Progenitor cell of endocrine pancreas (in vitro differentiated cells): ENCODE data around the gene MSL1. TPM values are rescaled to one million over a fixed set of nuclear protein-coding genes. Genes with fewer than 3 reads are reported as not detected.

ENCODE experiments used
- DNase-seq: peaks from one replicate; pipeline ENCODE4 v3.0.0; 2021; ENCODE audit warnings: low spot score; ENCODE audit not compliant: unreplicated experiment
- H3K27ac Mint-ChIP-seq: 2 replicates; pipeline ENCODE4 v1.8.0; 2021; ENCODE audit warnings: mild to moderate bottlenecking, moderate library complexity, mixed read lengths
- H3K27me3 Mint-ChIP-seq: 2 replicates; pipeline ENCODE4 v1.8.0; 2021; ENCODE audit warnings: mixed read lengths
- H3K36me3 Mint-ChIP-seq: 2 replicates; pipeline ENCODE4 v1.8.0; 2022; ENCODE audit warnings: mixed read lengths; ENCODE audit not compliant: insufficient read depth
- H3K4me1 Mint-ChIP-seq: 2 replicates; pipeline ENCODE4 v1.8.0; 2021; ENCODE audit warnings: low read depth, mixed read lengths
- H3K4me3 Mint-ChIP-seq: 2 replicates; pipeline ENCODE4 v1.8.0; 2021; ENCODE audit warnings: low read depth, mild to moderate bottlenecking, moderate library complexity, mixed read lengths
- H3K9me3 Mint-ChIP-seq: 2 replicates; pipeline ENCODE4 v1.8.0; 2021; ENCODE audit warnings: low read depth, mixed read lengths
- total RNA-seq: library from RNA; stranded (reverse); gene quantifications from 2 replicates; pipeline ENCODE4 v1.2.1, GENCODE V29; 2021
- TF ChIP-seq, protein P1 (sequence below): fragments of 200-600 bp; sonication (generic); IDR thresholded peaks from one replicate; pipeline ENCODE4 v1.5.0; 2021; ENCODE audit warnings: antibody characterized with exemption, mild to moderate bottlenecking; ENCODE audit not compliant: unreplicated experiment

Gene MSL1
- total RNA-seq, 1 donor from 2014 or later = 143 TPM

- no peaks in the 10 kb centered on the region for H3K4me1 Mint-ChIP-seq
- no peak for DNase-seq
- TF ChIP-seq, protein P1, sequence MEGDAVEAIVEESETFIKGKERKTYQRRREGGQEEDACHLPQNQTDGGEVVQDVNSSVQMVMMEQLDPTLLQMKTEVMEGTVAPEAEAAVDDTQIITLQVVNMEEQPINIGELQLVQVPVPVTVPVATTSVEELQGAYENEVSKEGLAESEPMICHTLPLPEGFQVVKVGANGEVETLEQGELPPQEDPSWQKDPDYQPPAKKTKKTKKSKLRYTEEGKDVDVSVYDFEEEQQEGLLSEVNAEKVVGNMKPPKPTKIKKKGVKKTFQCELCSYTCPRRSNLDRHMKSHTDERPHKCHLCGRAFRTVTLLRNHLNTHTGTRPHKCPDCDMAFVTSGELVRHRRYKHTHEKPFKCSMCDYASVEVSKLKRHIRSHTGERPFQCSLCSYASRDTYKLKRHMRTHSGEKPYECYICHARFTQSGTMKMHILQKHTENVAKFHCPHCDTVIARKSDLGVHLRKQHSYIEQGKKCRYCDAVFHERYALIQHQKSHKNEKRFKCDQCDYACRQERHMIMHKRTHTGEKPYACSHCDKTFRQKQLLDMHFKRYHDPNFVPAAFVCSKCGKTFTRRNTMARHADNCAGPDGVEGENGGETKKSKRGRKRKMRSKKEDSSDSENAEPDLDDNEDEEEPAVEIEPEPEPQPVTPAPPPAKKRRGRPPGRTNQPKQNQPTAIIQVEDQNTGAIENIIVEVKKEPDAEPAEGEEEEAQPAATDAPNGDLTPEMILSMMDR = no peak
Observed at GRCh38 chr17:40089077-40089895, 32.5 kb upstream of the MSL1 start.

DNA sequence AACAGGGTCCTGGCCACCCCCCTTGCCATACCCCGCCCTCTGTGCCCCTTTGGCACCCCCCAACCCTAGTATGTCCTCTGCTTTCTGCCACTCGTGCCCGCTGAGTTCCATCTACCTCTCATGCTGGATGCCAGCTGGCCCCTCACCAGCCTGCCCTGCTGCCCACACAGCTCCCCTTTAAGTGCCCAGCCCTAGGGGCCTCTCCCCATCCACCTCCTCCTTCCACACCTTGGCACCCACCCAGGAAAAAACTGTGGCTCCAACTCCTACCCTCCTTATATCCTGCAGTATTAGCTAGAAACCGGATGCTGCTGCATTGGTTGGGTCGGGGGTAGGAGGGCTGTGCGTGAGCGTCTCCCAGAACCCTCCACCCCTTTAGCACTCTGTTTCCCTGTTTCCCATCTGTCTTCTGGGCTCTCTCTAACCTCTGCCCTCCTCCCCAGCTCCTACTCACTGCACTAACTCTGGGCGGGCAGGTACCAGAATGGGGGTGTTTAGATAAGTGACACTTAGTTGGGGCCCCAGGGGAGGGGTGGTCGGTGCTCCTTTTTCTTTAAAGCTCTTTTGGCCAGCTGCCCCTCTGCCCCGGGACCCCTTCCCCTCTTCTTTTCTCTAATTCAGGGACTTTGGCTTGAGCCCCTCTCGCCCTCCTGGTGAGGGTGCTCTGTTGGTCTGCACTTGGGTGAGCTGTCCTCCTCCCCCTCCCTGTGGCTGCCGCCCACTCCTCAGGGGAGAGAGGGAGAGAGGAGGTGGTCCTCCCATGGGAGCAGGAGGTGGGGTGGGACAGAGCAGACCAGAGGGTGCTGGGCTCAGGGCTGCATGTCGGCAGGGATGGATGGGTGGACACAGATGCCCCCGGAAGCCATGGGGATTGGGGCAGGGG lies 31.3 kb upstream of the MSL1 start:
- no peaks in the 10 kb centered on the region for H3K4me1 Mint-ChIP-seq
- TF ChIP-seq, protein P1 = no peak
- no peak overlapping the region for H3K4me3 Mint-ChIP-seq
- no peak overlapping the region for H3K27ac Mint-ChIP-seq
- no peaks in the 10 kb centered on the region for H3K27me3 Mint-ChIP-seq
- peaks cover 7% of the 10 kb centered on the region for H3K36me3 Mint-ChIP-seq
- H3K9me3 Mint-ChIP-seq = no peaks in the 10 kb centered on the region
- no peak for DNase-seq

More at GRCh38 chr17:40089077-40089895, 32.5 kb upstream of the MSL1 start:
- Mint-ChIP-seq H3K36me3 (peaks cover 10% of the 10 kb centered on the region), H3K27ac (no peak overlapping the region), H3K9me3 (no peaks in the 10 kb centered on the region), H3K4me3 (no peak overlapping the region), H3K27me3 (no peaks in the 10 kb centered on the region)

DNA sequence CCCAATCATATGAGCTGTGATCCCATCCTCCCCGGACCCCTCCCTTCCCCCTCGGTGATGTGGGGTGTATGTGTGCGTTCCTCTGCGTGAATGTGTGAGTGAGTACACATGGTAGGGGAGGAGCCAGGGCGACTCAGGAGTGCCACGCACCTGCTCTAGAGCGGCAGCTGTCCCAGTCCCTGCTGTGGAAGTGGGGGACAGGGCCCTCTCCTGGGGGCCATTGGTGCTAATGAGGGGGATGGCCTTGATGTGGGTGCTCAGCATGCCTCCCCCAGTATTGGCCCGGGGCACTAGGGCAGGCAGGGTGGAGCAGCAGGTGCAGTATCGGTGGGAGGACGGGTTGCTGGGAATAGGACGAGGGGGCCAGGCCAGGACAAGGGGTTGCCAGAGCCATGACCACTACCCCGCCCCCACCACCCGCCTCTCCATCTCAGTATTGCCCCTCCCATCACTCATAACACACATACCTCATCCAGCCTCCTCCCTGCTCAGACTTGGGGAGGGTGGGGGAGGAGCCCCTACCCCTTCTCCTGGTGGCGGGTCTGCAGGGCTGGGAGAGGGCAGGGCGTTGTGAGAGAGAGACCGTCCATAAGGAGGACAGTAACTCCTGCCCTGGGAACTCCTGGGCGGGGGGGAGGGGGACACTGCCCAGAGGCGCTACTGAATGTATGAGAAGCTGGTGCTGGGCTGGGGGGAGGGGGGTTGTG lies 29.9 kb upstream of the MSL1 start:
- no peak overlapping the region for H3K27ac Mint-ChIP-seq
- H3K4me3 Mint-ChIP-seq = no peak overlapping the region
- DNase-seq = no peak
- H3K9me3 Mint-ChIP-seq = no peaks in the 10 kb centered on the region
- peaks cover 9% of the 10 kb centered on the region for H3K36me3 Mint-ChIP-seq
- H3K4me1 Mint-ChIP-seq = no peaks in the 10 kb centered on the region
- TF ChIP-seq, protein P1 = no peak
- no peaks in the 10 kb centered on the region for H3K27me3 Mint-ChIP-seq

- Mint-ChIP-seq H3K4me3 (no peak overlapping the region), H3K27ac (no peak overlapping the region), H3K36me3 (peaks cover 3% of the 10 kb centered on the region), H3K4me1 (no peaks in the 10 kb centered on the region), H3K9me3 (no peaks in the 10 kb centered on the region), H3K27me3 (no peaks in the 10 kb centered on the region)
- no peak for DNase-seq
- TF ChIP-seq, protein P1 = no peak
Observed at GRCh38 chr17:40092581-40092980, 29.2 kb upstream of the MSL1 start.
